ENCODE data around the gene TMEM25. TPM values are rescaled to one million over a fixed set of nuclear protein-coding genes. Genes with fewer than 3 reads are reported as not detected.
"Not testable (repeated sequence)": the region's sequence is repeated elsewhere in the genome, so short reads cannot be mapped to it uniquely, and the experiment has no call there.

Gene TMEM25
- total RNA-seq, 1 experiment from 2014 or later, result 63.1 TPM

DNA sequence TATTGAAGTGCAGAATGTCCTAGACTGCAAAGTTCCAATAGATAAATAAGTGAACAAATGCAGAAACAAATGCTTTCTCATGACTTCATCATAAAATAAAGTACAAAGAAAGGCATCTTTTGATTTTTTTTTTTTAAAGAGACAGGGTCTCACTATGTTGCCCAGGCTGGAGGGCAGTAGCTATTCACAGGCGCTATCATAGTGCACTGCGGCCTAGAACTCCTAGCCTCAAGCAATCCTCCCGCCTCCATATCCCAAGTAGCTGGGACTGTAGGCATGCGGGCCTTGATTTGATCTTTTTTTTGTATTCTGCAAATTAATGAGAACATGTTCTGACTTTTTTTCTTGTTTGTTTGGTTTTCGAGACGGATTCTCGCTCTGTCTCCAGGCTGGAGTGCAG lies 43.6 kb downstream of the TMEM25 start:
- H3K9me3 Mint-ChIP-seq (ENCODE audit: unreplicated experiment), result no peaks in the 10 kb centered on the region
- Histone ChIP-seq H3K27me3 (replicated peaks; ENCODE audit: control insufficient read depth, insufficient read depth, low read length) (no peaks in the 10 kb centered on the region), H3K4me3 (ENCODE audit: low read depth, low read length) (no peak overlapping the region), H3K9me3 (no peaks in the 10 kb centered on the region), H3K36me3 (ENCODE audit: control insufficient read depth, insufficient read depth, low read length) (peaks cover 1% of the 10 kb centered on the region), H3K4me1 (peaks cover 18% of the 10 kb centered on the region; the same call in 1 of the 2 replicates)
- no peak overlapping the region for H3K27ac Mint-ChIP-seq (ENCODE audit: unreplicated experiment)
- ChIA-PET POLR2A (no interaction called here), CTCF (no interaction called here)
- peaks cover 58% of the 10 kb centered on the region for H3K36me3 Mint-ChIP-seq (ENCODE audit: insufficient read depth, unreplicated experiment)
- DNase-seq, result no peak
- intact Hi-C loops (cut with micrococcal nuclease; ENCODE audit: unreplicated experiment), result no loop called here
- peak overlapping the region; percentile 54 for H3K4me3 Mint-ChIP-seq (ENCODE audit: unreplicated experiment)
- TF ChIP-seq, protein P1, sequence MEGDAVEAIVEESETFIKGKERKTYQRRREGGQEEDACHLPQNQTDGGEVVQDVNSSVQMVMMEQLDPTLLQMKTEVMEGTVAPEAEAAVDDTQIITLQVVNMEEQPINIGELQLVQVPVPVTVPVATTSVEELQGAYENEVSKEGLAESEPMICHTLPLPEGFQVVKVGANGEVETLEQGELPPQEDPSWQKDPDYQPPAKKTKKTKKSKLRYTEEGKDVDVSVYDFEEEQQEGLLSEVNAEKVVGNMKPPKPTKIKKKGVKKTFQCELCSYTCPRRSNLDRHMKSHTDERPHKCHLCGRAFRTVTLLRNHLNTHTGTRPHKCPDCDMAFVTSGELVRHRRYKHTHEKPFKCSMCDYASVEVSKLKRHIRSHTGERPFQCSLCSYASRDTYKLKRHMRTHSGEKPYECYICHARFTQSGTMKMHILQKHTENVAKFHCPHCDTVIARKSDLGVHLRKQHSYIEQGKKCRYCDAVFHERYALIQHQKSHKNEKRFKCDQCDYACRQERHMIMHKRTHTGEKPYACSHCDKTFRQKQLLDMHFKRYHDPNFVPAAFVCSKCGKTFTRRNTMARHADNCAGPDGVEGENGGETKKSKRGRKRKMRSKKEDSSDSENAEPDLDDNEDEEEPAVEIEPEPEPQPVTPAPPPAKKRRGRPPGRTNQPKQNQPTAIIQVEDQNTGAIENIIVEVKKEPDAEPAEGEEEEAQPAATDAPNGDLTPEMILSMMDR (IDR thresholded peaks at IDR 0.05; ENCODE audit: insufficient read depth in 1 of 2, low read depth in 1 of 2, low read length in 1 of 2, severe bottlenecking in 1 of 2, unreplicated experiment in 1 of 2), result no peak
- H3K4me1 Mint-ChIP-seq (ENCODE audit: low read depth, unreplicated experiment), result peaks cover 12% of the 10 kb centered on the region
- H3K27me3 Mint-ChIP-seq (ENCODE audit: insufficient read depth, unreplicated experiment), result no peaks in the 10 kb centered on the region
- no TSS peak for BruUV-seq (replicated peaks)

- peaks cover 13% of the 10 kb centered on the region; the same call in 1 of the 2 replicates for H3K4me1 ChIP-seq
- H3K9me3 Mint-ChIP-seq (ENCODE audit: unreplicated experiment); H3K27ac Mint-ChIP-seq (ENCODE audit: unreplicated experiment); H3K4me1 Mint-ChIP-seq (ENCODE audit: low read depth, unreplicated experiment); DNase-seq; intact Hi-C loops (cut with micrococcal nuclease; ENCODE audit: unreplicated experiment); H3K4me3 Mint-ChIP-seq (ENCODE audit: unreplicated experiment); H3K4me3 ChIP-seq (ENCODE audit: low read depth, low read length); H3K36me3 ChIP-seq (ENCODE audit: control insufficient read depth, insufficient read depth, low read length); H3K27me3 ChIP-seq (replicated peaks; ENCODE audit: control insufficient read depth, insufficient read depth, low read length); POLR2A ChIA-PET; CTCF ChIA-PET; BruUV-seq (replicated peaks); H3K27me3 Mint-ChIP-seq (ENCODE audit: insufficient read depth, unreplicated experiment); H3K9me3 ChIP-seq: not testable (repeated sequence)
- peaks cover 73% of the 10 kb centered on the region for H3K36me3 Mint-ChIP-seq (ENCODE audit: insufficient read depth, unreplicated experiment)
Observed at GRCh38 chr11:118577995-118578394, 47.0 kb downstream of the TMEM25 start.

DNA sequence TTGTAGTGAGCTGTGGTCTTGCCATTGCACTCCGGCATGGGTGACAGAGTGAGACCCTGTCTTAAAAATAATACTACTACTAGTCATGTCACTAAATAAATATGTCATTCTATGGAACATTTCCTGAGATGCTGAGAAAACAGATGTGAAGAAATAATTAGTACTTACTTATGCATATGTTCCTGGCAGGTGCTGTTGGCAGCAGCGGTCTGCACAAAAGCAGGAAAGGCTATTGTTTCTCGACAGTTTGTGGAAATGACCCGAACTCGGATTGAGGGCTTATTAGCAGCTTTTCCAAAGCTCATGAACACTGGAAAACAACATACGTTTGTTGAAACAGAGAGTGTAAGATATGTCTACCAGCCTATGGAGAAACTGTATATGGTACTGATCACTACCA lies 50.1 kb downstream of the TMEM25 start:
- no peaks in the 10 kb centered on the region for H3K9me3 ChIP-seq
- TF ChIP-seq, protein P1 (IDR thresholded peaks at IDR 0.05; ENCODE audit: insufficient read depth in 1 of 2, low read depth in 1 of 2, low read length in 1 of 2, severe bottlenecking in 1 of 2, unreplicated experiment in 1 of 2), result no peak
- no peak overlapping the region for H3K4me3 Mint-ChIP-seq (ENCODE audit: unreplicated experiment)
- no peaks in the 10 kb centered on the region for H3K9me3 Mint-ChIP-seq (ENCODE audit: unreplicated experiment)
- no peaks in the 10 kb centered on the region for H3K4me1 ChIP-seq
- POLR2A ChIA-PET, result interaction anchor here (0.6 kb wide), 1 partner anchor 9 kb away, joined by 3 read pairs; the partner anchor contains the start of gene ARCN1
- BruUV-seq (replicated peaks), result no TSS peak
- intact Hi-C loops (cut with micrococcal nuclease; ENCODE audit: unreplicated experiment), result no loop called here
- no peak overlapping the region for H3K27ac Mint-ChIP-seq (ENCODE audit: unreplicated experiment)
- H3K27me3 Mint-ChIP-seq (ENCODE audit: insufficient read depth, unreplicated experiment), result no peaks in the 10 kb centered on the region
- no peaks in the 10 kb centered on the region for H3K4me1 Mint-ChIP-seq (ENCODE audit: low read depth, unreplicated experiment)
- CTCF ChIA-PET, result no interaction called here
- no peak for DNase-seq
- H3K36me3 ChIP-seq (ENCODE audit: control insufficient read depth, insufficient read depth, low read length), result peaks cover 12% of the 10 kb centered on the region
- no peaks in the 10 kb centered on the region for H3K27me3 ChIP-seq (replicated peaks; ENCODE audit: control insufficient read depth, insufficient read depth, low read length)
- H3K4me3 ChIP-seq (ENCODE audit: low read depth, low read length), result no peak overlapping the region
- peaks cover 86% of the 10 kb centered on the region for H3K36me3 Mint-ChIP-seq (ENCODE audit: insufficient read depth, unreplicated experiment)

Other genes with a start within 250 kb of the TMEM25 start
- 0.39 TPM in 1 of 2 replicates, not detected in the other for gene CD3E, start 226.5 kb upstream of the TMEM25 start, total RNA-seq (2022)
- not detected in 2 replicates for gene CD3D, start 188.5 kb upstream of the TMEM25 start, total RNA-seq (2022)
- 0.16 and 0.32 TPM in 2 replicates for gene CD3G, start 186.8 kb upstream of the TMEM25 start, total RNA-seq (2022)
- 103 and 106 TPM in 2 replicates for gene UBE4A, start 171.6 kb upstream of the TMEM25 start, total RNA-seq (2022)
- 537 and 576 TPM in 2 replicates for gene ATP5MG, start 129.6 kb upstream of the TMEM25 start, total RNA-seq (2022)
- 93.9 and 107 TPM in 2 replicates for gene KMT2A, start 94.7 kb upstream of the TMEM25 start, total RNA-seq (2022)
- gene TTC36, start 3.7 kb upstream of the TMEM25 start, total RNA-seq (2022), result 1.2 and 3.3 TPM in 2 replicates
- 26.8 and 30.6 TPM in 2 replicates for gene IFT46, start 34.7 kb downstream of the TMEM25 start, total RNA-seq (2022)
- 313 and 330 TPM in 2 replicates for gene ARCN1, start 41.2 kb downstream of the TMEM25 start, total RNA-seq (2022)
- 72.1 and 73.6 TPM in 2 replicates for gene PHLDB1, start 76.4 kb downstream of the TMEM25 start, total RNA-seq (2022)
- gene TREH, start 148.5 kb downstream of the TMEM25 start, total RNA-seq (2022), result not detected in 2 replicates

All from Caco-2 (cell line).